GM19043 (cell line): ENCODE data around the gene KIF2A.

Experiments
- ATAC-seq: cut with Tn5 transposase; IDR thresholded peaks from one replicate; pipeline ENCODE4 v1.9.1; 2021; ENCODE audit warnings: low read depth; ENCODE audit not compliant: unreplicated experiment

Gene KIF2A

DNA sequence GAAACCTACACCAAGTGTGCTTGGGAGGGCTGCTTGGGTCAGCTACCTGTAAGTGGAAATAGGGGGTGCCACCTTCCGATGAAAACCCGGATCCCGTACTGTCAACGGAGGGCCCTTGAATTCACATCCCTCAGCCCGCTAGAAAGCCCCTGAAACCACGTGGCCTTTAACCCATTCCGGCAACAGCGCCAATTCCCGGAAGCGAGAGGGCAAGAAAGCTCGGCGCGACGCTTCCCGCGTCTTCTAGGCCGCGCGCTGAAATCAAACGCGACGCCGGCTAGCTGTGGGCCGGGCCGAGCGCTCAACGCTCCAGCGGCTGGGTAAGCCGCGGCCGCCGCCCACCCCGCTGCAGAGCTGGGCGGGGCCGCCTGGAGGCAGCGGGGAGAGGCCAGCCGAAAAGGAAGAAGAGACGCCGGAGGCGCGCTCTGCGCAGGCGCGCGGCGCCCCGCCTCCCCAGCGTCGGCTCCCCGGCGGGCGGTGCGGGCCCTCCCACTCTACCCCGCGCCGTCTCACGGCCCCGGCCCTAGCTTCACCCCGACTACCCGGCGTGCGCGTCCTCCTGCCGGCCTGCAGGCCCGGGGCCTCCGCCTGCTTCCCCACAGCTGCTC is at the start of gene KIF2A:
Gene KIF2A (plus strand): TSS at position 492 of the 608 bp plus-strand sequence. CDS start 267 bp downstream, outside the sequence.
- ATAC-seq: peak; percentile 90

- no peak for ATAC-seq
Measured at GRCh38 chr5:62257020-62257367, 49.0 kb upstream of the KIF2A start.

DNA sequence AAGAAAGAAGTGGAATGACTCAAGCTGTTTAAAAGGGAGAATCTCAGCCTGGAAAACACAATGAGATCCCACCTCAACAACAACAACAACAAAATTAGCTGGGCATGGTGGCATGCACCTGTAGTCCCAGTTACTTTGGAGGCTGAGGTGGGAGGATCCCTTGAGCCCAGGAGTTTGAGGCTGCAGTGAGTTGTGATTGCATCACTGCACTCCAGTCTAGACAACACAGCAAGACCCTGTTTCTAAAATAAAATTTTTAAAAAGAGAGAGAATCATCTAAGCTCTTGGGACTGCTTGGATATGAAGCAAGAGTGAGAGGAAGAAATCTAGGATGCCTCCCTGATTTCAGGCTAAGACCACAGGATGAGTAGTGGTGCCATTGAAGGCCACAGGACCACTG is 47.4 kb upstream of the KIF2A start:
- ATAC-seq: no peak

DNA sequence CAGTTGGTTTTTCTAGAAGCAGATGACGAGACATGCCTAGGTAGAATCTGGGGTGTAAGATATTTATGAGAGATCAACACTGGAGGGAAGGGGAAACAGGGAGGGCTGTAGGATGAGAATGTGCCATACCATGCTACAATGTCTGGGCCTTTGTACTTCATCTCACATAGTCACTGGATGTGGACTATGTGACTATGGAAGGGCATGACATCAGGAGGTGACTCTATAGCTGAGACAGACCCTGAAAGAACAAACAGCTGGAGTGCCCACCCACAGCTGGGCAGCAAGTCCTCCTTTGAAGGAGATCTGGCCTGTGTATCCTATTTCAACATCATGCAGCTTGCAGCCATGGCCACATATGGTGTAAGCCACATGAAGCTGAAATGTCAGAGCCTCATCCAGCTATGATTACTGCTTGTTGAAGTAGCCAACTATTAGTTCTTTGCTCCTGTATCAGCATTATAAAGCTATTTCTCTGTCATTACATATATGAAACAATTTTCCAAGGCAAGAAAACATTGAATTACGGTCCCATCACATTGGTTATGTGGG is 46.2 kb upstream of the KIF2A start:
- ATAC-seq: no peak

- ATAC-seq: no peak
Measured at GRCh38 chr5:62260513-62260912, 45.5 kb upstream of the KIF2A start.

- ATAC-seq: no peak
Measured at GRCh38 chr5:62263401-62263800, 42.6 kb upstream of the KIF2A start.

DNA sequence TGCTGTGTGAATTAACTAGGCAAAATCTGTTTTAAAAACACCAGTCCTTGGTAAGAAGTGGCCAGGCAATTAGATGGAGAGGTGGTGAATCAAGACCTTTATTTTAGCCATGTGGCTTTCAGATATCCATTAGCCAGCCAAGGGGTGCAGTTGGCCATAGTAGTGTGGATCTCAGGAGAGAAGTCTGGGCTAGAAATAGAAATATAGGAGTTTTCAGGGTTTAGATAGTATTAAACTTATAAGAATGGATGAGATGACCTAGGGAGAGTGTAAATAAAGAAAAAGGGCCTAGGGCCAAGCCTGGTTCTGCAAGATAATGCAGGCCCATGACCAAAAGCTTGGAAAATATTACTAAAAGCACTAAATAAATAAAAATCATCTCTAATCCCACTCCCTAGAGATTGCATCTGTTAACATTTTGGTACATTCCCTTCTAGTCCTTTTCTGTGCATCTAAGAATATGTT is 40.3 kb upstream of the KIF2A start:
- no peak for ATAC-seq

DNA sequence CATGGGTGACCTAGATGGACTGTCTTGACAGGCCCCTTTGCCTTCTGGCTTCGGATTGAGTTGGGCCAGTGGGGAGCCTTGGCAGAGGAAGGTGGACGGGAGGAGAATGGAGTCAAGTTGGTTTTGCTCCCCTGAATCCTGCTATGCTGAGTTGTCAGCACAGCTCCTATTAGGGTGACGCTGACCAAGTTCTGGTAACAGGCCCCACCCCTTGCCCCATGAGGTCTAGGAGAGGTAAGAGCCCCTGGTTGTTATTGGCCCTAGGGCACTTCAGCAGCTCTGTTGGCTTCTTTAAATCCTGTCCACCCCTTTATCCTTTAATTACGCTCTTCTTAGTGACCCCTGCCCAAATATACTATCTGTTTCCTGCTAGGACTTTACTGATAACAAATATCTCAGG is 39.4 kb upstream of the KIF2A start:
- no peak for ATAC-seq

- no peak for ATAC-seq
Measured at GRCh38 chr5:62268234-62268633, 37.8 kb upstream of the KIF2A start.

GRCh38 chr5:62268792-62269191 is 37.2 kb upstream of the KIF2A start:
- ATAC-seq: no peak

DNA sequence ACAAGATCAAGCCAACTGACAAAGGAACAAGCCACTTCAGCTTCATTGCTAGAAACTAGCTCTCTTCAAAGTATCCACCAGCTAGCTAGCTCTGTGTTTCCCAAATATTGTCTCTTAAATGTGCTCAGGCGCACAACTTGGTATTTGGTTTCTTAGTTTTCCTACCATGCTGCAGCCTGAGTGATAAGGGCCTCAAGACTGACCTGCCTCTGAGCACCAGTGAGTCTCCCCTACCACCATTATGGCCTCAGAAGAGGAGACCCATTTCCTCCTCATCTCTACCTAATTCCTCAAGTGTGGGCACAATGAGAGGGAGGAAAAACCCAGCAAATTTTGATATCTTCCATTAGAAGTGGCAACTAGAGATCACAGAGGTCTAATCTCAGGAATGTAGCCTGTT is 34.6 kb upstream of the KIF2A start:
- no peak for ATAC-seq

GRCh38 chr5:62271870-62272269 is 34.1 kb upstream of the KIF2A start:
- ATAC-seq: no peak

DNA sequence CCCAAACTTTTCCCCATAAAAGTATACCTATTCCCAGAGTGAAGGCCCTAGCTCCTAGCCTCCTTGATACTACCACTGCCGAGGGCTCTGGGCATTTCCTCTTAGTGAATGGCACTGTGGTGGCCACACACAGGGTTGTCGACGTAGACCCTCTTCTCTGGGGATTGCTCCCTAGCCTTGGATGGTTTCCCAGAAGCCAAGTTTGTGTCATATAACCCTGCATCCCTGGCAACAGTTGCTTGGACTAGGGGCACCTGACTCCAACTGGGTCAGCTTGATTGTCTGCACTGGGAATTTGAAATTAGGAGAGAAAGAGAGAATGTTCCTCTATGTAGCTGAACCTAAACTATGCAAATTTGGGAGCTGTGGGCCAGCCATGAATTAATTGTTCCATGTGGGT is 32.3 kb upstream of the KIF2A start:
- no peak for ATAC-seq

- no peak for ATAC-seq
Measured at GRCh38 chr5:62275581-62275980, 30.4 kb upstream of the KIF2A start.

DNA sequence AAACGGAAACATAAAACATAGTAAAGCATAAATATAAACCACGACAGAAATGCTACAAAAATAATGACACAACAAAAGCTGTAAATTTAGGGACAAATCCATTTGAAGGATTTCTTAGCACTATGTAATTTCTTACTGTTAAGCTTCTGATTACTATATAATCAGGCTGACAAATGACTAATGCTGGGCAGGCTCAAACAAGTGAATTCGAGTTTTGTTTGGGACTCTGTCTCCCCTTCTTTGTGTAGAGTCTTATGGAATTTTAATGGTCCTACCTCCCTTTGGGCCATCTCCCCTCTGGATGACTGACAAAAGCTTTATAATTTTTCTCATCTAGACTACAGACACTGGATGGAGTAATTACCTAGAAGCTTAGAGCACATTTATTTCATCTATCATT is 24.6 kb upstream of the KIF2A start:
- no peak for ATAC-seq

GRCh38 chr5:62282064-62282463 is 23.9 kb upstream of the KIF2A start:
- no peak for ATAC-seq

- ATAC-seq: no peak
Measured at GRCh38 chr5:62283005-62283404, 23.0 kb upstream of the KIF2A start.

DNA sequence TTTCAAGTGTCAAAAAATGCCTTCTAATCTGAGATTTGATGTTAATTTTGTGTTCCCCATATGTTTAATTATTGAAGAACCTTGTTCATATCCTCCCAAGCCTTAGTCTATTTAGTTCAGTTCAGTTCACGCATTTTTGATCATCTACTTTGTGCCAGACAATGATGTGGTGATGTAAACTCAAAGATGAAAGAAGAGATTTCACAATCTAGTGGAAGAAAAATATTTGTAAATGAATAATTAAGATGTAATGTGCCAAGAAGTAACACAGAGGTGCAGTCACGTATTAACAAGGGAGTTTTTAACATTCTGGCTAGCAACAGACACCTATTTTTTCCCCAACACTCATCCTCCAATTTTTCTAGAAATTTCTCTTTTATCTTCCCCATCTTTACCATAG is 22.1 kb upstream of the KIF2A start:
- ATAC-seq: no peak

DNA sequence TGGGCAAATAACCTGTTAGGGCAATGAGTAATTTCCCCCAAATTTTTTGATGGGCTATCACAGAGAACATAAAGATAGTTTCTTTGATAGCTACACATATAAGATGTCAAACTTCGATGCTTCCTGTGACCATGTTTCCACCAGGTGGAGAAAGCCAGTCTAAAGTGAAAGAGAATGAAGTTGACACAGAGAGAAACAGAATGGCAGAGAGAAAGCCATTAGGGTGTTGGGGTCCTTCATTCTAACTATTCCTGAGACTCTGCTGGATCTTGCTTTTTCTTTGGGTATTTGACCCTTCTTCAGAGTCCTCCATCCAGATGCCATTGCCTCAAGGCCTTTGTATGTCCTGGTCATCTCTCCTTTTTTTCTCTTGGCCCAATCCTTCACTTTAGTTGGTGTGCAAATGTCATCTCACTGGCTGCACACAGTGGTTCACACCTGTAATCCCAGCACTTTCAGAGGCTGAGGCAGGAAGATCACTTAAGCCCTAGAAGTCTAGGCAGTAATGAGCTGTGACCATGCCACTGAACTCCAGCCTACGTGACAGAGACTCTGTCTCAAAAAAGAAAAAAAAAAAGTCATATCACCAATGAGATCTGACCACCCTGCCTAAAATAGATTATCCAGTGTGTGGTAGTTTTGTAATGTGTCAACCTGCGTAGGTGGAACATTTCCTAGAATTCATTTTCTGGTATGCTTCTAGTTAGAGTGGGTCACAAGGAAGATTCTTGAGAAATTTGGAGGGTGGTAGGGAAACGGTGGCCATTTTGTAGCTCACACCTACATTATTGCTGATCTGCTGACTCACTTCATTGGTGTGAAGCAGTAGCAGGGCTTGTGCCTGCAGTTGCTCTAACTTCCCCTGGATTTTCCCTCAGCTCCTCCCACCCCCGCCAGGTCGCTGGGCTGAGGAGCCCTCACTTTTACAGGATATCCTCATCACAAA is 20.8 kb upstream of the KIF2A start:
- ATAC-seq: peak; percentile 72

DNA sequence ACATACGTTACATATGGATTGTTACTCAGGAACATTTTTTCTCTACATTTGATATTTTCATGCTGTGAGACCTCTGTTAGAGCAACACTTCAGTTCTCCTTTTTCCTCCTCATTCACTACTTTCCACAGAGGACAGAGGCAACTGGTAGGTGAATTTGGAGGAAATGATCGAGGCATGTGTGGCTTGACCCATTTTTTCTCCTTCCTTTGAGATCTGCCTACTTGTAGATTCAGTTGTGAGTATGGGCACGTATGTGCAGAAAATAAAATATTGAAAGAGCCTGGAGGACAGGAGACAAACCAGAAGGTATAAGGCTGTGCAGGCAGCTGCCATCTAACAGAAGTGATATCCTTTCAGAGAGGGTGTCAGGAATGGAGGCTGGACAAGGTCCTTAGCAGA is 19.2 kb upstream of the KIF2A start:
- no peak for ATAC-seq

DNA sequence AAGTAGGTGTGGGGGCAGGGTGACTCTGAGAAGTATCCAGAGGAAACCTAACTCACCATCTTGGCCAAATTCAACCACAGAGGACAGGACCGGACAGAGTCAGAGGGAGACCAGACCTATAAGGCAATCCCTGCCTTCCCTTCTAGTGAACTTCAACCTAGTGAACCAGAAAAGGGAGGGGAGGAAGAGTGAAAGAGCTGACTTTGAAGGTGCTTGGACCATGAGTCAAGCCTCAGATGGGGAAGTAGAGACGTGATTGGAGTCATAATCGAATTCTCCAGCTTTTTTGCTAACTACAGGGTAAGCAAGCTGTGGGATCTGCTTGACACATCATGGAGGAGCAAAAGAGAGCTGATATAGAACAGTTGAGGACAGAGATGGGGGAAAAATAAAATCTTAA is 18.8 kb upstream of the KIF2A start:
- no peak for ATAC-seq

GRCh38 chr5:62288118-62288517 is 17.9 kb upstream of the KIF2A start:
- ATAC-seq: no peak
